ENCODE results near the gene RHBDF1. TPM values are rescaled to one million over a fixed set of nuclear protein-coding genes. Genes with fewer than 3 reads are reported as not detected.

RHBDF1 gene
- total and polyA plus RNA-seq, 10 of the 15 experiments (the other 5 are each of a cell fraction or from before 2014, with no cell fraction given) = 0.04 to 0.85 (median 0.36) TPM; not detected in 3

DNA sequence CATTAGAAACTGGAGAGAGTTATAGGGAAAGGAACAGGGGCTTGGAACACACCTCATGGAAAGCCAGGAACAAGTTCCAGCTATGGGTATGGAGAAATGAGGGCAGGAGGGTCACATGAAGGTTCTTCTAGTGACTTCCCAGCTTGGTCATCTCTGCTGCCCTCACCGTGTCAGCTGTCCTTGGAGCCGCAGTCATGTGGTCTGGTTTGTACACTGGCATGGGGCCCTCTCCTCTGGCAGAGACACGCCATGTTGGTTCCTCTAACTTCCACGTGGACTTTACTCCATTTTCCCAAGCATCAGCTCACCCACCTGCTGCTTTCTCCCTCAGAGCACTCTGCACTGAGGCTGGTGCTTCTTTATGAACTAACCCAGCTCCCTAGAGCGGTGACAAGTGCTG, 31.9 kb upstream of the RHBDF1 start (continued):
- TF ChIP-seq, protein P1, sequence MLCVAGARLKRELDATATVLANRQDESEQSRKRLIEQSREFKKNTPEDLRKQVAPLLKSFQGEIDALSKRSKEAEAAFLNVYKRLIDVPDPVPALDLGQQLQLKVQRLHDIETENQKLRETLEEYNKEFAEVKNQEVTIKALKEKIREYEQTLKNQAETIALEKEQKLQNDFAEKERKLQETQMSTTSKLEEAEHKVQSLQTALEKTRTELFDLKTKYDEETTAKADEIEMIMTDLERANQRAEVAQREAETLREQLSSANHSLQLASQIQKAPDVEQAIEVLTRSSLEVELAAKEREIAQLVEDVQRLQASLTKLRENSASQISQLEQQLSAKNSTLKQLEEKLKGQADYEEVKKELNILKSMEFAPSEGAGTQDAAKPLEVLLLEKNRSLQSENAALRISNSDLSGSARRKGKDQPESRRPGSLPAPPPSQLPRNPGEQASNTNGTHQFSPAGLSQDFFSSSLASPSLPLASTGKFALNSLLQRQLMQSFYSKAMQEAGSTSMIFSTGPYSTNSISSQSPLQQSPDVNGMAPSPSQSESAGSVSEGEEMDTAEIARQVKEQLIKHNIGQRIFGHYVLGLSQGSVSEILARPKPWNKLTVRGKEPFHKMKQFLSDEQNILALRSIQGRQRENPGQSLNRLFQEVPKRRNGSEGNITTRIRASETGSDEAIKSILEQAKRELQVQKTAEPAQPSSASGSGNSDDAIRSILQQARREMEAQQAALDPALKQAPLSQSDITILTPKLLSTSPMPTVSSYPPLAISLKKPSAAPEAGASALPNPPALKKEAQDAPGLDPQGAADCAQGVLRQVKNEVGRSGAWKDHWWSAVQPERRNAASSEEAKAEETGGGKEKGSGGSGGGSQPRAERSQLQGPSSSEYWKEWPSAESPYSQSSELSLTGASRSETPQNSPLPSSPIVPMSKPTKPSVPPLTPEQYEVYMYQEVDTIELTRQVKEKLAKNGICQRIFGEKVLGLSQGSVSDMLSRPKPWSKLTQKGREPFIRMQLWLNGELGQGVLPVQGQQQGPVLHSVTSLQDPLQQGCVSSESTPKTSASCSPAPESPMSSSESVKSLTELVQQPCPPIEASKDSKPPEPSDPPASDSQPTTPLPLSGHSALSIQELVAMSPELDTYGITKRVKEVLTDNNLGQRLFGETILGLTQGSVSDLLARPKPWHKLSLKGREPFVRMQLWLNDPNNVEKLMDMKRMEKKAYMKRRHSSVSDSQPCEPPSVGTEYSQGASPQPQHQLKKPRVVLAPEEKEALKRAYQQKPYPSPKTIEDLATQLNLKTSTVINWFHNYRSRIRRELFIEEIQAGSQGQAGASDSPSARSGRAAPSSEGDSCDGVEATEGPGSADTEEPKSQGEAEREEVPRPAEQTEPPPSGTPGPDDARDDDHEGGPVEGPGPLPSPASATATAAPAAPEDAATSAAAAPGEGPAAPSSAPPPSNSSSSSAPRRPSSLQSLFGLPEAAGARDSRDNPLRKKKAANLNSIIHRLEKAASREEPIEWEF (IDR thresholded peaks at IDR 0.05; ENCODE audit: insufficient replicate concordance, low read depth, low read length) = no peak
- TF ChIP-seq, protein P2, sequence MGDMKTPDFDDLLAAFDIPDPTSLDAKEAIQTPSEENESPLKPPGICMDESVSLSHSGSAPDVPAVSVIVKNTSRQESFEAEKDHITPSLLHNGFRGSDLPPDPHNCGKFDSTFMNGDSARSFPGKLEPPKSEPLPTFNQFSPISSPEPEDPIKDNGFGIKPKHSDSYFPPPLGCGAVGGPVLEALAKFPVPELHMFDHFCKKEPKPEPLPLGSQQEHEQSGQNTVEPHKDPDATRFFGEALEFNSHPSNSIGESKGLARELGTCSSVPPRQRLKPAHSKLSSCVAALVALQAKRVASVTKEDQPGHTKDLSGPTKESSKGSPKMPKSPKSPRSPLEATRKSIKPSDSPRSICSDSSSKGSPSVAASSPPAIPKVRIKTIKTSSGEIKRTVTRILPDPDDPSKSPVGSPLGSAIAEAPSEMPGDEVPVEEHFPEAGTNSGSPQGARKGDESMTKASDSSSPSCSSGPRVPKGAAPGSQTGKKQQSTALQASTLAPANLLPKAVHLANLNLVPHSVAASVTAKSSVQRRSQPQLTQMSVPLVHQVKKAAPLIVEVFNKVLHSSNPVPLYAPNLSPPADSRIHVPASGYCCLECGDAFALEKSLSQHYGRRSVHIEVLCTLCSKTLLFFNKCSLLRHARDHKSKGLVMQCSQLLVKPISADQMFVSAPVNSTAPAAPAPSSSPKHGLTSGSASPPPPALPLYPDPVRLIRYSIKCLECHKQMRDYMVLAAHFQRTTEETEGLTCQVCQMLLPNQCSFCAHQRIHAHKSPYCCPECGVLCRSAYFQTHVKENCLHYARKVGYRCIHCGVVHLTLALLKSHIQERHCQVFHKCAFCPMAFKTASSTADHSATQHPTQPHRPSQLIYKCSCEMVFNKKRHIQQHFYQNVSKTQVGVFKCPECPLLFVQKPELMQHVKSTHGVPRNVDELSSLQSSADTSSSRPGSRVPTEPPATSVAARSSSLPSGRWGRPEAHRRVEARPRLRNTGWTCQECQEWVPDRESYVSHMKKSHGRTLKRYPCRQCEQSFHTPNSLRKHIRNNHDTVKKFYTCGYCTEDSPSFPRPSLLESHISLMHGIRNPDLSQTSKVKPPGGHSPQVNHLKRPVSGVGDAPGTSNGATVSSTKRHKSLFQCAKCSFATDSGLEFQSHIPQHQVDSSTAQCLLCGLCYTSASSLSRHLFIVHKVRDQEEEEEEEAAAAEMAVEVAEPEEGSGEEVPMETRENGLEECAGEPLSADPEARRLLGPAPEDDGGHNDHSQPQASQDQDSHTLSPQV (IDR thresholded peaks at IDR 0.05) = no peak
- TF ChIP-seq, protein P3, sequence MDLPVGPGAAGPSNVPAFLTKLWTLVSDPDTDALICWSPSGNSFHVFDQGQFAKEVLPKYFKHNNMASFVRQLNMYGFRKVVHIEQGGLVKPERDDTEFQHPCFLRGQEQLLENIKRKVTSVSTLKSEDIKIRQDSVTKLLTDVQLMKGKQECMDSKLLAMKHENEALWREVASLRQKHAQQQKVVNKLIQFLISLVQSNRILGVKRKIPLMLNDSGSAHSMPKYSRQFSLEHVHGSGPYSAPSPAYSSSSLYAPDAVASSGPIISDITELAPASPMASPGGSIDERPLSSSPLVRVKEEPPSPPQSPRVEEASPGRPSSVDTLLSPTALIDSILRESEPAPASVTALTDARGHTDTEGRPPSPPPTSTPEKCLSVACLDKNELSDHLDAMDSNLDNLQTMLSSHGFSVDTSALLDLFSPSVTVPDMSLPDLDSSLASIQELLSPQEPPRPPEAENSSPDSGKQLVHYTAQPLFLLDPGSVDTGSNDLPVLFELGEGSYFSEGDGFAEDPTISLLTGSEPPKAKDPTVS (IDR thresholded peaks at IDR 0.05; ENCODE audit: low read depth, low read length) = no peak
